HCT116 (cell line): ENCODE measurements around the gene MMRN1. TPM values are rescaled to one million over a fixed set of nuclear protein-coding genes. Genes with fewer than 3 reads are reported as not detected.

Experiments used
- ATAC-seq: fragments of 200-7000 bp; cut with Tn5 transposase; 2 replicates; pipeline ENCODE4 v1.9.1; 2020; ENCODE audit warnings: mild to moderate bottlenecking, moderate library complexity
- BruUV-seq: library from RNA; stranded (reverse); fragments of 400-500 nt; replicated peaks from 2 replicates; lab custom pipeline; 2021; lab: Mats Ljungman, UMichigan
- CTCF ChIA-PET: fragments of 300-600 bp; sonication (Branson Sonifier 250); formaldehyde crosslinking; loops from one replicate; lab custom pipeline; 2021; ENCODE audit warnings: antibody characterized with exemption; lab: Charles Lee
- POLR2A ChIA-PET: fragments of 300-600, 350-600 bp; sonication (Branson Sonifier 250); formaldehyde crosslinking; loops from one replicate; lab custom pipeline; 2021; ENCODE audit warnings: antibody characterized with exemption; lab: Charles Lee
- RAD21 ChIA-PET, 2 experiments: fragments of 300-600 bp; sonication (Branson Sonifier 250); formaldehyde crosslinking; loops; one replicate each; lab custom pipeline; 2023; ENCODE audit warnings: low total read pairs in 2 of 2; ENCODE audit not compliant: uncharacterized antibody in 2 of 2, unreplicated experiment in 2 of 2, low non-redundant PET in 1 of 2; lab: Charles Lee
- DNase-seq: peaks from one replicate; pipeline ENCODE4 v3.0.0-alpha.2; 2010; ENCODE audit warnings: low read depth, low spot score
- H2AFZ ChIP-seq: fragments of 200-600 bp; shearing (Covaris generic), sonication (generic); 2 replicates; pipeline ENCODE4 v1.6.1; 2017; ENCODE audit warnings: low read depth, mixed run types, mixed read lengths, antibody characterized with exemption, low read length; ENCODE audit not compliant: poor library complexity, severe bottlenecking
- H3K27ac ChIP-seq: 2 replicates; pipeline ENCODE4 v1.5.1; 2012; ENCODE audit warnings: low read depth, low read length
- H3K27me3 ChIP-seq: fragments of 200-600 bp; sonication (generic); 2 replicates; pipeline ENCODE4 v1.6.1; 2016; ENCODE audit warnings: mixed run types, low read length, mixed read lengths; ENCODE audit not compliant: insufficient read depth
- H3K36me3 ChIP-seq, 2 experiments: fragments of 200-500 bp in 1 of 2; fragments of 200-600 bp in 1 of 2; sonication (Bioruptor generic) in 1 of 2; sonication (generic) in 1 of 2; 2 replicates each; pipeline versions ENCODE4 v1.5.1 to v1.6.1; 2014 to 2016; ENCODE audit warnings: low read length in 2 of 2, inconsistent platforms in 1 of 2, mixed read lengths in 1 of 2, mixed run types in 1 of 2; ENCODE audit not compliant: insufficient read depth in 2 of 2, control insufficient read depth in 1 of 2
- H3K4me1 ChIP-seq, 2 experiments: fragments of 200-600 bp in 1 of 2; sonication (generic) in 1 of 2; 2 replicates each; pipeline versions ENCODE4 v1.5.1 to v1.6.1; 2012 to 2017; ENCODE audit warnings: low read length in 2 of 2, inconsistent platforms in 1 of 2, mild to moderate bottlenecking in 1 of 2, mixed read lengths in 1 of 2, mixed run types in 1 of 2, moderate library complexity in 1 of 2; ENCODE audit not compliant: insufficient read depth in 2 of 2, control insufficient read depth in 1 of 2
- H3K4me2 ChIP-seq: fragments of 200-600 bp; sonication (generic); 2 replicates; pipeline ENCODE4 v1.6.1; 2017; ENCODE audit warnings: mixed run types, low read length, mixed read lengths
- H3K4me3 ChIP-seq, 2 experiments: fragments of 200-600 bp in 1 of 2; sonication (generic) in 1 of 2; replicated peaks in 1 of 2; 2 replicates each; pipeline ENCODE4 v1.5.1; 2011 to 2016; ENCODE audit warnings: low read length in 2 of 2, control low read depth in 1 of 2, low read depth in 1 of 2, mild to moderate bottlenecking in 1 of 2, mixed read lengths in 1 of 2, mixed run types in 1 of 2
- H3K79me2 ChIP-seq: fragments of 200-600 bp; sonication (generic); 2 replicates; pipeline ENCODE4 v1.6.1; 2017; ENCODE audit warnings: mild to moderate bottlenecking, mixed run types, low read length, moderate library complexity, mixed read lengths; ENCODE audit not compliant: insufficient read depth
- H3K9ac ChIP-seq: fragments of 200-600 bp; sonication (generic); 2 replicates; pipeline ENCODE4 v1.6.1; 2016; ENCODE audit warnings: low read length, mixed read lengths
- H3K9me2 ChIP-seq: fragments of 200-600 bp; sonication (generic), shearing (Covaris generic); 2 replicates; pipeline ENCODE4 v1.6.1; 2017; ENCODE audit warnings: mixed run types, mild to moderate bottlenecking, moderate library complexity; ENCODE audit not compliant: insufficient read depth
- H3K9me3 ChIP-seq, 2 experiments: fragments of 200-500 bp in 1 of 2; fragments of 200-600 bp in 1 of 2; sonication (Bioruptor generic) in 1 of 2; sonication (generic) in 1 of 2; 2 replicates each; pipeline ENCODE4 v1.6.1; 2014 to 2017; ENCODE audit warnings: low read length in 2 of 2, mixed read lengths in 2 of 2, inconsistent platforms in 1 of 2, low read depth in 1 of 2, mild to moderate bottlenecking in 1 of 2, mixed run types in 1 of 2, moderate library complexity in 1 of 2; ENCODE audit not compliant: control insufficient read depth in 1 of 2, insufficient read depth in 1 of 2
- H4K20me1 ChIP-seq: fragments of 200-600 bp; sonication (generic), shearing (Covaris generic); 2 replicates; pipeline ENCODE4 v1.6.1; 2017; ENCODE audit warnings: mixed run types, mild to moderate bottlenecking, moderate library complexity; ENCODE audit not compliant: insufficient read depth
- CBX3 ChIP-seq: IDR thresholded peaks from 2 replicates; pipeline ENCODE4 v1.6.1; 2012; ENCODE audit warnings: low read depth
- CEBPB ChIP-seq: IDR thresholded peaks from 2 replicates; pipeline ENCODE4 v1.6.1; 2012; ENCODE audit warnings: low read depth
- EGR1 ChIP-seq: IDR thresholded peaks from 2 replicates; pipeline ENCODE4 v1.6.1; 2012; ENCODE audit warnings: low read depth
- ELF1 ChIP-seq: IDR thresholded peaks from 2 replicates; pipeline ENCODE4 v1.6.1; 2012; ENCODE audit warnings: low read depth, borderline replicate concordance
- EZH2 ChIP-seq: fragments of 200-600 bp; sonication (generic); IDR thresholded peaks from 2 replicates; pipeline ENCODE4 v1.6.1; 2017; ENCODE audit warnings: antibody characterized with exemption, mixed run types
- EZH2phosphoT487 ChIP-seq: fragments of 200-600 bp; IDR thresholded peaks from 2 replicates; pipeline ENCODE4 v1.6.1; 2018; ENCODE audit warnings: antibody characterized with exemption, borderline replicate concordance
- FOSL1 ChIP-seq: IDR thresholded peaks from 2 replicates; pipeline ENCODE4 v1.6.1; 2012; ENCODE audit warnings: low read depth
- POLR2A ChIP-seq: IDR thresholded peaks from 2 replicates; pipeline ENCODE4 v1.7.0; 2011; ENCODE audit warnings: borderline replicate concordance; ENCODE audit not compliant: insufficient read depth, insufficient read length; ENCODE audit errors: extremely low read depth
- POLR2AphosphoS5 ChIP-seq: IDR thresholded peaks from 2 replicates; pipeline ENCODE4 v1.6.1; 2011; ENCODE audit warnings: mild to moderate bottlenecking, low read depth, low read length, moderate library complexity
- RAD21 ChIP-seq: IDR thresholded peaks from 2 replicates; pipeline ENCODE4 v1.6.1; 2012; ENCODE audit warnings: low read depth, mild to moderate bottlenecking
- SP1 ChIP-seq: IDR thresholded peaks from 2 replicates; pipeline ENCODE4 v1.6.1; 2012; ENCODE audit warnings: low read depth
- SRF ChIP-seq: IDR thresholded peaks from 2 replicates; pipeline ENCODE4 v1.6.1; 2012; ENCODE audit warnings: low read depth
- TCF7L2 ChIP-seq: IDR thresholded peaks from 2 replicates; pipeline ENCODE4 v1.7.0; 2011; ENCODE audit warnings: borderline replicate concordance, inconsistent platforms; ENCODE audit not compliant: insufficient read depth, insufficient read length; ENCODE audit errors: extremely low read depth
- YY1 ChIP-seq: IDR thresholded peaks from 2 replicates; pipeline ENCODE4 v1.6.1; 2011; ENCODE audit warnings: low read length, low read depth, moderate library complexity, mild to moderate bottlenecking; ENCODE audit not compliant: insufficient replicate concordance; ENCODE audit errors: extremely low read depth
- ZFX ChIP-seq: fragments of 450-650 bp; IDR thresholded peaks from 2 replicates; pipeline ENCODE4 v1.6.1; 2017
- ZNF274 ChIP-seq: fragments of 200-500 bp; sonication (Bioruptor generic); IDR thresholded peaks from 2 replicates; pipeline ENCODE4 v1.6.1; 2014; ENCODE audit warnings: mild to moderate bottlenecking, low read depth, low read length, inconsistent platforms
- intact Hi-C: fragments of 100-400 bp; cut with micrococcal nuclease; formaldehyde crosslinking; loops from 2 replicates; pipeline ENCODE4 v1.10.0; 2022
- total RNA-seq: library from RNA; stranded (reverse); gene quantifications from one replicate; pipeline ENCODE4 v1.2.1, GENCODE V29; 2021; ENCODE audit not compliant: unreplicated experiment
- TF ChIP-seq, protein P1 (sequence below), 3 experiments: fragments of 200-600 bp in 1 of 3; sonication (generic) in 1 of 3; IDR thresholded peaks in 2 of 3; conservative IDR thresholded peaks in 1 of 3; 2 replicates each; pipeline ENCODE4 v1.5.1; 2012 to 2017; ENCODE audit warnings: low read depth in 2 of 3, low read length in 2 of 3, antibody characterized with exemption in 1 of 3, borderline replicate concordance in 1 of 3, control low read depth in 1 of 3, mild to moderate bottlenecking in 1 of 3, mixed read lengths in 1 of 3, mixed run types in 1 of 3, moderate library complexity in 1 of 3; ENCODE audit not compliant: insufficient read depth in 1 of 3
- TF ChIP-seq, protein P2 (sequence below): IDR thresholded peaks from 2 replicates; pipeline ENCODE4 v1.6.1; 2011; ENCODE audit warnings: mild to moderate bottlenecking, low read length, moderate library complexity; ENCODE audit not compliant: insufficient replicate concordance; ENCODE audit errors: extremely low read depth

The MMRN1 gene
- total RNA-seq, 1 experiment from 2014 or later, result 0.12 TPM

DNA sequence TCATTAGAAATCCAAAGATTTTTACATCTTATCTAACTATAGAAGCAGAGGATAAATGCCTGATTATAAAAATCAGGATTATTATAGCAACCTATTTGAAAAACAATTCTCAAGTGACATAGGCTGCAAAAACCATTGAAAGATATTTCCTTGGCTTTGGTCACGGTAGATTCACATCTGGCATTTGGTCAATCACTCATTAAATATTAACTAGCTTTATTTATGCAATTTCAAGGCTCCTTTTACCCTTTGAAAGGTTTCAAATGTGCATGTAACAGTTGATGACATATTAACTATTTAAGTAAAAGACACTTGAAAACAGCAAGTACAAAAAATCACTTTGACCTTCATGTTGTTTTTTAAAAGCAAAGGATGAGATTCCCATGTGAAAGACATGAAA is 98.1 kb downstream of the MMRN1 start:
- ATAC-seq (no peak), DNase-seq (no peak)
- Histone ChIP-seq H3K79me2 (no peaks in the 10 kb centered on the region), H4K20me1 (no peaks in the 10 kb centered on the region), H3K36me3 (no peaks in the 10 kb centered on the region), H3K9me2 (no peaks in the 10 kb centered on the region), H3K4me3 (no peak overlapping the region), H3K9ac (no peak overlapping the region), H3K4me1 (no peaks in the 10 kb centered on the region), H2AFZ (no peak overlapping the region), H3K4me2 (no peak overlapping the region), H3K9me3 (no peaks in the 10 kb centered on the region), H3K27ac (no peak overlapping the region), H3K27me3 (no peaks in the 10 kb centered on the region)
- TF ChIP-seq ZFX, result no peak
- TF ChIP-seq EZH2phosphoT487, result no peak
- no peak for TF ChIP-seq SP1
- ChIA-PET RAD21 (no interaction called here), POLR2A (no interaction called here), CTCF (no interaction called here)
- intact Hi-C loops, result no loop called here
- no TSS peak for BruUV-seq

DNA sequence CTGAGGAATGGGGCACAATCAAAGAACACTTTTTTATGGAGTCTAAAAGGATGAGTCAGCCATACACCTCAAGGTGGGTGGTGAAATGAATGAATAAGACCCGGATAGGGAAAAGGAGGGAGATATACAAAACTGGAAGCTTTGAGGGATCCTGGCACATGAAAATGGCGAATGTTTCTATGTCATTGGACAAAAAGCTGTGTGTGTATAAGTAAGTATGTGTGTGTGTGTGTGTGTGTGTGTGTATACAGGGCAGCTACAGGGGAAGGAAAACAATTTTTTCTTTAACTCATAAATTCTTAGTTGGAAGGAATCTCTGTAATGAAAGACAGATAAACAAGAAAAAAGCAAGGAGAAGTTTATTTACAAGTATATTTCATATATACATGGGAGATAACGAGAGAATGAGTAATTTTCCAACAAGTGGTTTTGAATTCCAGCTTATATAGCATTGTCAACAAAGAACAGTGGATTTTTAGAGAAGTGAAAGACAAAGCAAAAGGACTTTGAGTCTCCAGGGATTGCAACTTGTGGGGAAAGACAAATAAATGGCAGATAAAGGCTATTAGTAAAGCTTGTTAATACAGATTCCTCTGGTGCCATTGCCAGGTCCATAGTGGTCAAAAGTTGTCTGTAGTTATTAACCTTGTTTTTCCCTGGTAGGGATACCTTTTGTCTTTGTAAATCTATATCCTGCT is 99.7 kb downstream of the MMRN1 start:
- Histone ChIP-seq H3K4me1 (no peaks in the 10 kb centered on the region), H3K27ac (no peak overlapping the region), H3K79me2 (no peaks in the 10 kb centered on the region), H3K9me2 (no peaks in the 10 kb centered on the region), H2AFZ (no peak overlapping the region), H3K36me3 (no peaks in the 10 kb centered on the region), H3K9ac (no peak overlapping the region), H3K4me3 (no peak overlapping the region), H3K9me3 (no peaks in the 10 kb centered on the region), H3K27me3 (no peaks in the 10 kb centered on the region), H4K20me1 (no peaks in the 10 kb centered on the region), H3K4me2 (no peak overlapping the region)
- POLR2A ChIA-PET, result no interaction called here
- BruUV-seq, result no TSS peak
- intact Hi-C loops, result no loop called here
- RAD21 ChIA-PET, result no interaction called here
- DNase-seq, result no peak
- CTCF ChIA-PET, result no interaction called here
- ATAC-seq, result no peak
- TF ChIP-seq CBX3, result no peak
- TF ChIP-seq FOSL1, result no peak
- TF ChIP-seq, protein P1, sequence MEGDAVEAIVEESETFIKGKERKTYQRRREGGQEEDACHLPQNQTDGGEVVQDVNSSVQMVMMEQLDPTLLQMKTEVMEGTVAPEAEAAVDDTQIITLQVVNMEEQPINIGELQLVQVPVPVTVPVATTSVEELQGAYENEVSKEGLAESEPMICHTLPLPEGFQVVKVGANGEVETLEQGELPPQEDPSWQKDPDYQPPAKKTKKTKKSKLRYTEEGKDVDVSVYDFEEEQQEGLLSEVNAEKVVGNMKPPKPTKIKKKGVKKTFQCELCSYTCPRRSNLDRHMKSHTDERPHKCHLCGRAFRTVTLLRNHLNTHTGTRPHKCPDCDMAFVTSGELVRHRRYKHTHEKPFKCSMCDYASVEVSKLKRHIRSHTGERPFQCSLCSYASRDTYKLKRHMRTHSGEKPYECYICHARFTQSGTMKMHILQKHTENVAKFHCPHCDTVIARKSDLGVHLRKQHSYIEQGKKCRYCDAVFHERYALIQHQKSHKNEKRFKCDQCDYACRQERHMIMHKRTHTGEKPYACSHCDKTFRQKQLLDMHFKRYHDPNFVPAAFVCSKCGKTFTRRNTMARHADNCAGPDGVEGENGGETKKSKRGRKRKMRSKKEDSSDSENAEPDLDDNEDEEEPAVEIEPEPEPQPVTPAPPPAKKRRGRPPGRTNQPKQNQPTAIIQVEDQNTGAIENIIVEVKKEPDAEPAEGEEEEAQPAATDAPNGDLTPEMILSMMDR (IDR thresholded peaks at IDR 0.05 in 2 of 3, conservative IDR thresholded peaks at IDR 0.05 in 1 of 3; ENCODE audit: borderline replicate concordance in 1 of 3, insufficient read depth in 1 of 3, low read depth in 2 of 3, low read length in 2 of 3), result no peak
- no peak for TF ChIP-seq POLR2A
- no peak for TF ChIP-seq RAD21
- no peak for TF ChIP-seq ZNF274
- no peak for TF ChIP-seq EZH2
- TF ChIP-seq CEBPB, result no peak
- TF ChIP-seq SP1, result no peak
- no peak for TF ChIP-seq YY1
- TF ChIP-seq EZH2phosphoT487, result no peak
- TF ChIP-seq TCF7L2, result no peak
- TF ChIP-seq SRF, result no peak
- no peak for TF ChIP-seq POLR2AphosphoS5
- TF ChIP-seq, protein P2, sequence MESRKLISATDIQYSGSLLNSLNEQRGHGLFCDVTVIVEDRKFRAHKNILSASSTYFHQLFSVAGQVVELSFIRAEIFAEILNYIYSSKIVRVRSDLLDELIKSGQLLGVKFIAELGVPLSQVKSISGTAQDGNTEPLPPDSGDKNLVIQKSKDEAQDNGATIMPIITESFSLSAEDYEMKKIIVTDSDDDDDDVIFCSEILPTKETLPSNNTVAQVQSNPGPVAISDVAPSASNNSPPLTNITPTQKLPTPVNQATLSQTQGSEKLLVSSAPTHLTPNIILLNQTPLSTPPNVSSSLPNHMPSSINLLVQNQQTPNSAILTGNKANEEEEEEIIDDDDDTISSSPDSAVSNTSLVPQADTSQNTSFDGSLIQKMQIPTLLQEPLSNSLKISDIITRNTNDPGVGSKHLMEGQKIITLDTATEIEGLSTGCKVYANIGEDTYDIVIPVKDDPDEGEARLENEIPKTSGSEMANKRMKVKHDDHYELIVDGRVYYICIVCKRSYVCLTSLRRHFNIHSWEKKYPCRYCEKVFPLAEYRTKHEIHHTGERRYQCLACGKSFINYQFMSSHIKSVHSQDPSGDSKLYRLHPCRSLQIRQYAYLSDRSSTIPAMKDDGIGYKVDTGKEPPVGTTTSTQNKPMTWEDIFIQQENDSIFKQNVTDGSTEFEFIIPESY, result no peak
- TF ChIP-seq ELF1, result no peak
- TF ChIP-seq EGR1, result no peak
- TF ChIP-seq, all 23 proteins: peak for 0
